OCI-LY7 (cell line): Measurements from ENCODE around the gene HAL. TPM values are rescaled to one million over a fixed set of nuclear protein-coding genes. Genes with fewer than 3 reads are reported as not detected.

Experiments
- BruUV-seq: library from RNA; stranded (reverse); fragments of 400-500 nt; replicated peaks from 2 replicates; lab custom pipeline; 2021; lab: Mats Ljungman, UMichigan
- CTCF ChIA-PET: fragments of 300-600 bp; sonication (Branson Sonifier 250); formaldehyde crosslinking; loops from one replicate; lab custom pipeline; 2022; ENCODE audit warnings: antibody characterized with exemption; ENCODE audit not compliant: unreplicated experiment; lab: Charles Lee
- POLR2A ChIA-PET: fragments of 300-600 bp; sonication (Branson Sonifier 250); formaldehyde crosslinking; loops from one replicate; lab custom pipeline; 2022; ENCODE audit warnings: antibody characterized with exemption; lab: Charles Lee
- DNase-seq: peaks from one replicate; pipeline ENCODE4 v3.0.0-alpha.2; 2015; ENCODE audit warnings: low spot score
- H2AFZ ChIP-seq: fragments of 200-600 bp; sonication (generic), shearing (Covaris generic); 2 replicates; pipeline ENCODE4 v1.6.1; 2014; ENCODE audit warnings: mild to moderate bottlenecking, antibody characterized with exemption, low read length, moderate library complexity
- H3K27ac ChIP-seq: fragments of 200-600 bp; sonication (generic); 2 replicates; pipeline ENCODE4 v1.5.1; 2014; ENCODE audit warnings: mixed run types, low read depth, mild to moderate bottlenecking, moderate library complexity, low read length, inconsistent platforms; ENCODE audit not compliant: poor library complexity, severe bottlenecking
- H3K36me3 ChIP-seq: fragments of 200-600 bp; sonication (generic); 2 replicates; pipeline ENCODE4 v1.6.1; 2014; ENCODE audit warnings: mild to moderate bottlenecking, antibody characterized with exemption, low read length, moderate library complexity, mixed read lengths; ENCODE audit not compliant: insufficient read depth
- H3K4me1 ChIP-seq: fragments of 200-600 bp; sonication (generic); 2 replicates; pipeline ENCODE4 v1.5.1; 2014; ENCODE audit warnings: mild to moderate bottlenecking, low read length; ENCODE audit not compliant: insufficient read depth, poor library complexity, severe bottlenecking
- H3K4me2 ChIP-seq: fragments of 200-600 bp; sonication (generic); 2 replicates; pipeline ENCODE4 v1.6.1; 2014; ENCODE audit warnings: mild to moderate bottlenecking, low read length
- H3K4me3 ChIP-seq: fragments of 200-600 bp; sonication (generic); 2 replicates; pipeline ENCODE4 v1.5.1; 2014; ENCODE audit warnings: mild to moderate bottlenecking, low read depth, low read length; ENCODE audit not compliant: poor library complexity, severe bottlenecking
- H3K79me2 ChIP-seq: fragments of 200-600 bp; sonication (generic); 2 replicates; pipeline ENCODE4 v1.6.1; 2016; ENCODE audit warnings: low read depth, mild to moderate bottlenecking, low read length, moderate library complexity, mixed read lengths; ENCODE audit not compliant: insufficient read depth
- H3K9me2 ChIP-seq: fragments of 200-600 bp; sonication (generic); 2 replicates; pipeline ENCODE4 v1.6.1; 2016; ENCODE audit warnings: mild to moderate bottlenecking, low read length, mixed read lengths; ENCODE audit not compliant: insufficient read depth
- H3K9me3 ChIP-seq: fragments of 200-600 bp; sonication (generic); 2 replicates; pipeline ENCODE4 v1.6.1; 2014; ENCODE audit warnings: mild to moderate bottlenecking, mixed run types, low read length, mixed read lengths
- H4K20me1 ChIP-seq: fragments of 200-600 bp; sonication (generic); 2 replicates; pipeline ENCODE4 v1.6.1; 2014; ENCODE audit warnings: mild to moderate bottlenecking, antibody characterized with exemption, low read length, moderate library complexity, mixed read lengths; ENCODE audit not compliant: insufficient read depth
- EZH2phosphoT487 ChIP-seq: fragments of 200-600 bp; sonication (generic); IDR thresholded peaks from 2 replicates; pipeline ENCODE4 v1.6.1; 2018; ENCODE audit warnings: low read depth, borderline replicate concordance, mild to moderate bottlenecking, mixed run types, antibody characterized with exemption, low read length, moderate library complexity, mixed read lengths
- intact Hi-C: fragments of 100-400 bp; cut with micrococcal nuclease; formaldehyde crosslinking; loops from one replicate; pipeline ENCODE4 v1.10.0; 2022; ENCODE audit not compliant: unreplicated experiment
- total RNA-seq, 2 experiments: library from RNA; depleted of rRNA in 1 of 2; stranded (reverse); fragments of >200 nt in 1 of 2; shearing (Covaris generic) in 1 of 2; gene quantifications; 2 replicates each; pipeline ENCODE4 v1.2.3, GENCODE V29; 2014 to 2022
- TF ChIP-seq, protein P1 (sequence below): fragments of 200-600 bp; sonication (generic); conservative IDR thresholded peaks from 2 replicates; pipeline ENCODE4 v1.5.1; 2014; ENCODE audit warnings: mild to moderate bottlenecking, antibody characterized with exemption, low read length, moderate library complexity, mixed read lengths

HAL gene
- total RNA-seq, 2 experiments from 2014 or later, result 0.25 to 1.4 TPM

DNA sequence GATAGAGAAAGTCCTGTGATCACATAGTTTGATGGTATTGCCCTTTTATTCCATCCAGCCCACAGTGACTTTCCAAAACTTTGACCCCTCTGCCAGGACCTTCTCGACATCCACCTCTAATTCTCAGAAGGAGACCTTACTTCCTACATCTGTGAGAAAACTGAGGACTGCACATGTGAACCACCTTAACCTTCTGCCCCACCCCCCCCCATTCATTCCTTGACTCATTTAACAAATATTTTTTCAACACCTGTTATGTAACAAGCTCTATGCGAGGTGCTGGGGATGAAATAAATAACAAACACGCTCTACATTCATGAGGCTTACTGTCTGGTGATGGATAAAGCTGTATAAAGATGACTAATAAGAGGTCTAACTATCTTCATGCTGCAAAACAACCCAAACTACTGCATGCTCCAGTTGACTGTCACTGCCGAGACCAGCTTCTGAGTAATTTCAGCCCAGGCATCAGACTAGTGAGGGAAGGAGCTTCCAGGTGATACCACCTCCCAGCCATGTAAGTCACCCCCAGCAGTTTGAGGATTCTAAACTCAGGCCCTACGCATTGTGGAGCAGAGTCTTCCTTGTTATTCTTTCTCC is 1.9 kb upstream of the HAL start:
- intact Hi-C loops, result loop anchor here (1.0 to 10.0 kb wide), 3 partner anchors 80 to 373 kb away; no protein-coding TSS in a partner anchor
- POLR2A ChIA-PET, result interaction anchor here (0.8 to 1.0 kb wide), 3 partner anchors 8 to 38 kb away, joined by 4 to 5 read pairs (median 4); partner anchors contain the start of gene LTA4H

DNA sequence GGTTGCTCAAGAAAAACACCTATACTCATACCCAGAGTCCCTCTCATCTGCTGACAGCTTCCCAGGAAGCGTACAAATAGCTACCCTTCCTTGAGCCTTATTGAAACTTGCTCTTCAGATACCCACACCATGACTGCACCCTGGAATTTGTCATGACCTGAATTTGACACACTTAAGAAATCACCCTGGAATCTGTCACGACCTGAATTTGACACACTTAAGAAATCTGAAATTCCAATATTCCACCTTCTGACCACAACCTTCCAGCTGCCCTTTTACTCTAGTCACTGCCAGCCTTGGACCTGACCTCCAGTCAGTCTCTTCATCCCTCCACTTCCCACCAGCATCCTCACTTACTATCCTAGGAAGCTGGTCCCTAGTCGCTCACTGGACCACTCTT is 1.1 kb upstream of the HAL start:
- Histone ChIP-seq H3K27ac (no peak overlapping the region), H3K9me2 (no peaks in the 10 kb centered on the region), H3K4me1 (peaks cover 7% of the 10 kb centered on the region), H3K9me3 (no peaks in the 10 kb centered on the region), H4K20me1 (no peaks in the 10 kb centered on the region), H3K4me2 (no peak overlapping the region), H2AFZ (no peak overlapping the region), H3K79me2 (no peaks in the 10 kb centered on the region), H3K36me3 (peaks cover 20% of the 10 kb centered on the region), H3K4me3 (no peak overlapping the region)
- intact Hi-C loops, result loop anchor here (10.0 kb wide), 2 partner anchors 292 to 372 kb away; no protein-coding TSS in a partner anchor
- TF ChIP-seq, protein P1, sequence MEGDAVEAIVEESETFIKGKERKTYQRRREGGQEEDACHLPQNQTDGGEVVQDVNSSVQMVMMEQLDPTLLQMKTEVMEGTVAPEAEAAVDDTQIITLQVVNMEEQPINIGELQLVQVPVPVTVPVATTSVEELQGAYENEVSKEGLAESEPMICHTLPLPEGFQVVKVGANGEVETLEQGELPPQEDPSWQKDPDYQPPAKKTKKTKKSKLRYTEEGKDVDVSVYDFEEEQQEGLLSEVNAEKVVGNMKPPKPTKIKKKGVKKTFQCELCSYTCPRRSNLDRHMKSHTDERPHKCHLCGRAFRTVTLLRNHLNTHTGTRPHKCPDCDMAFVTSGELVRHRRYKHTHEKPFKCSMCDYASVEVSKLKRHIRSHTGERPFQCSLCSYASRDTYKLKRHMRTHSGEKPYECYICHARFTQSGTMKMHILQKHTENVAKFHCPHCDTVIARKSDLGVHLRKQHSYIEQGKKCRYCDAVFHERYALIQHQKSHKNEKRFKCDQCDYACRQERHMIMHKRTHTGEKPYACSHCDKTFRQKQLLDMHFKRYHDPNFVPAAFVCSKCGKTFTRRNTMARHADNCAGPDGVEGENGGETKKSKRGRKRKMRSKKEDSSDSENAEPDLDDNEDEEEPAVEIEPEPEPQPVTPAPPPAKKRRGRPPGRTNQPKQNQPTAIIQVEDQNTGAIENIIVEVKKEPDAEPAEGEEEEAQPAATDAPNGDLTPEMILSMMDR, result no peak
- no peak for TF ChIP-seq EZH2phosphoT487
- ChIA-PET CTCF (no interaction called here), POLR2A (no interaction called here)
- BruUV-seq, result no TSS peak
- no peak for DNase-seq

More for the DNA sequence above, 1.9 kb upstream of the HAL start:
- Histone ChIP-seq H3K4me3 (no peak overlapping the region), H3K27ac (no peak overlapping the region), H3K4me1 (peaks cover 7% of the 10 kb centered on the region), H3K79me2 (no peaks in the 10 kb centered on the region), H3K9me3 (no peaks in the 10 kb centered on the region), H3K9me2 (no peaks in the 10 kb centered on the region), H2AFZ (no peak overlapping the region), H4K20me1 (no peaks in the 10 kb centered on the region), H3K36me3 (peaks cover 27% of the 10 kb centered on the region), H3K4me2 (no peak overlapping the region)
- no TSS peak for BruUV-seq
- no peak for DNase-seq
- CTCF ChIA-PET, result interaction anchor here (0.6 to 1.3 kb wide), 6 partner anchors 8 to 246 kb away, joined by 3 to 8 read pairs (median 4); no protein-coding TSS in a partner anchor
- TF ChIP-seq, protein P1, result no peak
- no peak for TF ChIP-seq EZH2phosphoT487
